GM18868 (cell line): ENCODE measurements around the gene GSG1L.
"Not testable (repeated sequence)": the region's sequence is repeated elsewhere in the genome, so short reads cannot be mapped to it uniquely, and the experiment has no call there.

Experiments used
- ATAC-seq: cut with Tn5 transposase; IDR thresholded peaks from one replicate; pipeline ENCODE4 v1.9.1; 2021; ENCODE audit warnings: mild to moderate bottlenecking, moderate library complexity; ENCODE audit not compliant: unreplicated experiment

The GSG1L gene

DNA sequence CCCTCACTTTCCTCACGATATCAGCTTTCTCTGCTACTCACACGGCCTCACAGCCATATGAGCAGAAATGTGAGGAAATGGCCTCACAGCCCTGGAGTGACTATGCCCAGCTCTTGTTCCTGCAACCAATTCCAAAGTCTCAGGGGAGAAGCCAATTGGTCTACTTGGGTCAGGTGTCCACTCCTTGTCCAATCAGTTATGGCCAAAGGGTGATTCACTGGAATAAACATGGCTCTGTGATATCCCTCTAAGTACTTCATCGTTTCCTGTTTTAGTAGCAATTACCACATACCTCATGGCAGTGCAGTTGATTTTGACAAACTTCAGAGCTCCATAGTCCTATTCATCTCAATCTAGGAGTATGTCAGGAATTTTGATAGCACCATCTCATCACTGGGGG, 318.2 kb downstream of the GSG1L start:
- no peak for ATAC-seq

DNA sequence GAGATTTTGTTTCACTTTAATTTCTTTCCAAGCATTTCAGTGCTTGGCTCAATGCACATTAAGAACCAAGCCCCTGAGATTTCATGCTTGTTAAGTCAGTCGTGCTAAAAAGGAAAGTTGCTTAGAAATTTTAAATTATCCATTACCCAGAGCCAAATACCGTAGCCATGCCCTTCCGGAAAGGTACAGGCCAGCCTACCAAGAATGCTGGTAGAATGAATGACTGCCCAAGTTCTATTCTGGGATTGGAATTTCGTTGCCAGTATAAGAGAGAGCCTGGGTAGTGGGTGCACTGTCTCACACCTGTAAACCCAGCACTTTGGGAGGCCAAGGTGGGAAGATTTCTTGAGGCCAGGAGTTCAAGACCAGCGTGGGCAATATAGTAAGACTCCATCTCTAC, 319.6 kb downstream of the GSG1L start:
- ATAC-seq = no peak

DNA sequence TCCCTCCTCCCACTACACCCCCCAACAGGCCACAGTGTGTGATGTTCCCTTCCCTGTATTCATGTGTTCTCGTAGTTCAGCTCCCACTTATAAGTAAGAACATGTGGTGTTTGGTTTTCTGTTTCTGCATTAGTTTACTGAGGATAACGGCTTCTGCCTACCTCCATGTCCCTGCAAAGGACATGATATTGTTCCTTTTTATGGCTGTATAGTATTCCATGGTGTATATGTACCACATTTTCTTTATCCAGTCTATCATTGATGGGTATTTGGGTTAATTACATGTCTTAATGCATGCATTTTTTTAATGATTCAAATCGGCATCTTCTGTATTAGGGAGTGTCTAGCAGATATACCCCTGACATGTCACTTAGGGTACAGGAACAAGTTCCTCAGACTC, 320.5 kb downstream of the GSG1L start:
- not testable (repeated sequence) for ATAC-seq

DNA sequence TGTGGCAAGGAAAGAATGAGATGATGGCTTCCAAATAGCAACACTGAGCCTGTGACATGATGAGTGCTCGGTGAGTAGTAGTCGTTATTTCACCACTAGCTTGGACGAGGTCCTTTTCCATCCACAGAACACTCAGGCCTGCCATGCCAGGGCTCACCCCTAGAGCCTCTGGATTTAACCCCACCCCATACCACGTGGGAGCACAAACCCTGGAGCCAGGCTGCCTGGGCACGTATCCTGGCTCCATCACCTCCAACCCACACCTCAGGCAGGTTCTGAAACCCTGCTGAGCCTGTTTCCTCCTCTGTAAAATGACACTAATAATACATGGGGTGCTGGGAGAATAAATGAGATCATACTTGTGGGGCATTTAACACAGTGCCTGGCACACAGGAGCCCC, 321.2 kb downstream of the GSG1L start:
- ATAC-seq = no peak

DNA sequence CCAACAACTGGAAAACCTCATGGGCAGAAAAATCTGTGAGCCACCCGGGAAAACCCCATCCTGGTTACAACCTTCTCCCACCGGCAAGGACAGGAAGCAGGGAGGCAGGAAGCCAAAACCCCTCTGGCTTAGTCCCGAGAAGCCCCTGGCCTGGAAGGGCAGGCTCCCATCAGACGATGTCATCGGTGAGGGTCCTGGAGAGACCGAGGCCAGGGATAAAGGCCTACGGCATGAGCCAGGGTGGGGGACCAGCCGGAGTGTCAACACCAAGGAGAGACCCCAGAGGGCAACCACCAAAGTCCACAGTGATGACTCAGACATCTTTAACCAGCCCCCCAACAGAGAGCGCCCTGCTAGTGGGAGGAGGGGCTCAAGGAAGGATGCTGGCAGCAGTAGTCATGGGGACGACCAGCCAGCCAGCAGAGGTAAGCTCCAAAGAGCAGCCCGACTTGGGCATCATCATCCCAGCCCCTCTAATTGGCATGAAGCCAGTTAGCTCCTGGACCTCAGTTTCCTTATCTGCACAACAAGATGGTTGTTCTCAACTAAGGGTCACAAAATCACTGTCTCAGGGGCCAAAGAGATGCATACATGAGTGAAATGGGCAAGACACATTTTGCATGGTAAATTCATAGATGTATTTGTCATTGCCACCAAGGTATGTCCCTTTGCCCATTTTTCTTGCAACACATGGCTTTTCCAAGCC, 322.9 kb downstream of the GSG1L start:
- no peak for ATAC-seq

DNA sequence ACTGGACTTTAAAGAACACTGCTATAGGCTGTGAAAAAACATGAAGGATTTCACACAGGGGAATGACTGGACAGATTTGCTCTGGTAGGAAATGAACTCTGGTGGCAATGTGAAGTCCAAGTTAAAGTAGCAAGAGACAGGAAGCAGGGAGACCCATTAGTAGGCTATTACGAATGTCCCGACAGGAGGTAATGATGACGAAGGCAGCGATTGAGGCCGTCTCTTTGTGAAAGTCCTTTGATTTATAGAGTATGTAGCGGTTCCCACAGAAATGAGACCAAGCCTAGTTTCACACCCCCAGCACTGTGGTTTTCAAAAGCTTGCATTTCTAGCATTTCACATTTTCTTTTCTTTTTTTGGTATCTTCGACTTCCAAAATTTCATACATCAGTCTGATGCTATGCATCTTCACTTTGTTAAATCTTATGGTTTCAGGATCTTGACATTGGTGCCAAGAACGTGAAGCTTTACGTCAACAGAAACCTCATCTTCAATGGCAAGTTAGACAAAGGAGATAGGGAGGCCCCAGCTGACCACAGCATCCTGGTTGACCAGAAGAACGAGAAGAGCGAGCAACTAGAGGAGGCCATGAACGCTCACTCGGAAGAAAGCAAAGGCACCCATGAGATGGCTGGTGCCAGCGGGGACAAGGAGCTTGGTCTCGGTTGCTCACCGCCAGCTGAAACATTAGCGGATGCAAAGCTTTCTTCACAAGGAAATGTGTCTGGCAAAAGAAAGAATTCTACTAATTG, 323.7 kb downstream of the GSG1L start:
- no peak for ATAC-seq

DNA sequence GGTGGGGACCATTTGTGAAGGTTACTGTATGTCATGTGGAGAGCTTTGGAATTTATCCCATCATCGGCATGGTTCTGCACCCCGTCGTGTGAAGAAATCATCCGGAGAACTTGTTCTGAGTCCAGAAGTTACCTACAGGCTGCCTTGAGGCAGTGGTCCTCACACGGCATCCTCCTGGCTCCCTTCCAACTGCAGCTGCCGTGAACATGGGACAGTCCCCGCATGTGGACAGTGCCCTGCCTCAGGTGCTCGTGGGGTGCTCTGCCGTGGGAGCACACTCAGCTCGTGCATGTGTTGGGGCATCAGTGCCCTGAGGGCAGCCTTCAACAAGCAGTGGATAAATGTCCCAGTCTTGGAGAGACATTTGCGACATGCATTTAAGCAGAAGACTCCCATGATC, 324.9 kb downstream of the GSG1L start:
- ATAC-seq = no peak
